ENCODE measurements around the gene TNFAIP2. TPM values are rescaled to one million over a fixed set of nuclear protein-coding genes. Genes with fewer than 3 reads are reported as not detected.

The TNFAIP2 gene
- total RNA-seq, 1 experiment from 2014 or later: 8.1 TPM

DNA sequence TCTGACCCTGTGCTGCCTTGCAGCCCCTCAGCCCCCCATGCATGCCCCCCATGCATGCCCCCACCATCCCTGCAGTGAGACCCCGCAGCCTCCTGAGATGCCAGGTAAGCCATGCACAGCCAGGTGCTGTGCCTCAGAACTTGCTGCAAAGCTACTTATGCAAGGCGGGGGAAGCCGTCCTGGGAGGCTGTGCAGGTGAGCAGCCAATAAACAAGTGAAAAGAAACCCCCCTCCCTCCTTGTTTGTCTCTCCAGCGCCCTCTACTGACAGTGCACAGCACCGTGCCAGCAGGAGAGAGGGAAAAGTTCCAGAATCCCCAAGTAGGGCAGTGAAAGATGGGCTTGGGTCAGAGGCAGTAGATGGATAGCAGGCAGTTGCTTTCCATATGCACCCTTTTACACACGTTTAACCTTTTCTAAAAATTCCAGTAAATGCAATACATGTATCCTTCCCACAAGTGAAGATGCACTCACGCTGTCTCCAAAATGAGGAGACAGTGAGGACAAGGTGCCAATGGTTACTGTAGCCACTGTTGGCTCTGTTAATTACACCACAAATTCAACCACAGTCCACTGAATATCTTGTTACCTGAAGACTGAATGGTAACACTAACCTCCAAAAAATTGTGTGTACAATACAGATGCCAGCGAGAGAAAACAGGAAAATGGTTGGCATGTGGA lies 18.0 kb downstream of the TNFAIP2 start:
- H3K4me1 Mint-ChIP-seq (ENCODE audit: low read depth, unreplicated experiment): peaks cover 17% of the 10 kb centered on the region
- ChIA-PET POLR2A (no interaction called here), CTCF (interaction anchor here (0.7 to 1.0 kb wide), 2 partner anchors 24 to 37 kb away, joined by 3 read pairs; no protein-coding TSS in a partner anchor)
- H3K4me1 ChIP-seq: peaks cover 5% of the 10 kb centered on the region; the same call in 1 of the 2 replicates
- TF ChIP-seq, protein P1, sequence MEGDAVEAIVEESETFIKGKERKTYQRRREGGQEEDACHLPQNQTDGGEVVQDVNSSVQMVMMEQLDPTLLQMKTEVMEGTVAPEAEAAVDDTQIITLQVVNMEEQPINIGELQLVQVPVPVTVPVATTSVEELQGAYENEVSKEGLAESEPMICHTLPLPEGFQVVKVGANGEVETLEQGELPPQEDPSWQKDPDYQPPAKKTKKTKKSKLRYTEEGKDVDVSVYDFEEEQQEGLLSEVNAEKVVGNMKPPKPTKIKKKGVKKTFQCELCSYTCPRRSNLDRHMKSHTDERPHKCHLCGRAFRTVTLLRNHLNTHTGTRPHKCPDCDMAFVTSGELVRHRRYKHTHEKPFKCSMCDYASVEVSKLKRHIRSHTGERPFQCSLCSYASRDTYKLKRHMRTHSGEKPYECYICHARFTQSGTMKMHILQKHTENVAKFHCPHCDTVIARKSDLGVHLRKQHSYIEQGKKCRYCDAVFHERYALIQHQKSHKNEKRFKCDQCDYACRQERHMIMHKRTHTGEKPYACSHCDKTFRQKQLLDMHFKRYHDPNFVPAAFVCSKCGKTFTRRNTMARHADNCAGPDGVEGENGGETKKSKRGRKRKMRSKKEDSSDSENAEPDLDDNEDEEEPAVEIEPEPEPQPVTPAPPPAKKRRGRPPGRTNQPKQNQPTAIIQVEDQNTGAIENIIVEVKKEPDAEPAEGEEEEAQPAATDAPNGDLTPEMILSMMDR (IDR thresholded peaks at IDR 0.05; ENCODE audit: insufficient read depth in 1 of 2, low read depth in 1 of 2, low read length in 1 of 2, severe bottlenecking in 1 of 2, unreplicated experiment in 1 of 2): peak; percentile 31 to 58
- no peaks in the 10 kb centered on the region for H3K27me3 Mint-ChIP-seq (ENCODE audit: insufficient read depth, unreplicated experiment)
- no peaks in the 10 kb centered on the region for H3K36me3 Mint-ChIP-seq (ENCODE audit: insufficient read depth, unreplicated experiment)
- no peaks in the 10 kb centered on the region for H3K27me3 ChIP-seq (replicated peaks; ENCODE audit: control insufficient read depth, insufficient read depth, low read length)
- H3K36me3 ChIP-seq (ENCODE audit: control insufficient read depth, insufficient read depth, low read length): no peaks in the 10 kb centered on the region
- no peaks in the 10 kb centered on the region for H3K9me3 ChIP-seq
- no peak overlapping the region for H3K4me3 Mint-ChIP-seq (ENCODE audit: unreplicated experiment)
- H3K27ac Mint-ChIP-seq (ENCODE audit: unreplicated experiment): no peak overlapping the region
- DNase-seq: peak; percentile 43 to 59
- H3K9me3 Mint-ChIP-seq (ENCODE audit: unreplicated experiment): no peaks in the 10 kb centered on the region
- no peak overlapping the region for H3K4me3 ChIP-seq (ENCODE audit: low read depth, low read length)
- intact Hi-C loops (cut with micrococcal nuclease; ENCODE audit: unreplicated experiment): loop anchor here (5.0 kb wide), 1 partner anchor 46 kb away; no protein-coding TSS in a partner anchor
- BruUV-seq (replicated peaks): no TSS peak

DNA sequence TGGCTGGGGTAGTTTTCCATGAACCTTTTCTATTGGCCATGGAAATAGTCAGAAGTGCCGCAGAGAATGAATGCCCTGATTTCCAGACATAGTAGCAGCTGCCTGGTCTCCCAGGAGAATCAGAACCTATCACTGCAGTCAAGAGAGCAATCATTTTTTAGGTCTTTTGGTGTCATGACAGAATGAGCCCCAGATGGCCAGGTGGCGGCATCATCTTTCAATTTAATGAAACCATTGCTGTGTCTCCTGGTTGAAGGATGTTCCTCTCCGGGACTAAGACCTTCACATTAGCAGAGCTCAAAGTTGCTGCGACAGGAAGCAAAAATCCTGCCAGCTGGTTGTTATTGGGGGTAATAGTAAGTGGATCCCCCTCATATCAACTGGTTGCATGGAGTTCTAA lies 18.8 kb downstream of the TNFAIP2 start:
- TF ChIP-seq, protein P1 (IDR thresholded peaks at IDR 0.05; ENCODE audit: insufficient read depth in 1 of 2, low read depth in 1 of 2, low read length in 1 of 2, severe bottlenecking in 1 of 2, unreplicated experiment in 1 of 2): no peak
- Histone ChIP-seq H3K4me3 (ENCODE audit: low read depth, low read length) (no peak overlapping the region), H3K36me3 (ENCODE audit: control insufficient read depth, insufficient read depth, low read length) (no peaks in the 10 kb centered on the region), H3K9me3 (no peaks in the 10 kb centered on the region), H3K4me1 (peaks cover 1% of the 10 kb centered on the region; the same call in 1 of the 2 replicates), H3K27me3 (replicated peaks; ENCODE audit: control insufficient read depth, insufficient read depth, low read length) (no peaks in the 10 kb centered on the region)
- no peak overlapping the region for H3K27ac Mint-ChIP-seq (ENCODE audit: unreplicated experiment)
- H3K36me3 Mint-ChIP-seq (ENCODE audit: insufficient read depth, unreplicated experiment): no peaks in the 10 kb centered on the region
- no peak for DNase-seq
- BruUV-seq (replicated peaks): no TSS peak
- ChIA-PET CTCF (interaction anchor here (0.8 to 1.3 kb wide), 3 partner anchors 15 to 45 kb away, joined by 3 to 5 read pairs (median 4); no protein-coding TSS in a partner anchor), POLR2A (no interaction called here)
- H3K27me3 Mint-ChIP-seq (ENCODE audit: insufficient read depth, unreplicated experiment): no peaks in the 10 kb centered on the region
- intact Hi-C loops (cut with micrococcal nuclease; ENCODE audit: unreplicated experiment): loop anchor here (5.0 kb wide), 1 partner anchor 45 kb away; no protein-coding TSS in a partner anchor
- H3K4me1 Mint-ChIP-seq (ENCODE audit: low read depth, unreplicated experiment): peaks cover 13% of the 10 kb centered on the region
- no peak overlapping the region for H3K4me3 Mint-ChIP-seq (ENCODE audit: unreplicated experiment)
- no peaks in the 10 kb centered on the region for H3K9me3 Mint-ChIP-seq (ENCODE audit: unreplicated experiment)

DNA sequence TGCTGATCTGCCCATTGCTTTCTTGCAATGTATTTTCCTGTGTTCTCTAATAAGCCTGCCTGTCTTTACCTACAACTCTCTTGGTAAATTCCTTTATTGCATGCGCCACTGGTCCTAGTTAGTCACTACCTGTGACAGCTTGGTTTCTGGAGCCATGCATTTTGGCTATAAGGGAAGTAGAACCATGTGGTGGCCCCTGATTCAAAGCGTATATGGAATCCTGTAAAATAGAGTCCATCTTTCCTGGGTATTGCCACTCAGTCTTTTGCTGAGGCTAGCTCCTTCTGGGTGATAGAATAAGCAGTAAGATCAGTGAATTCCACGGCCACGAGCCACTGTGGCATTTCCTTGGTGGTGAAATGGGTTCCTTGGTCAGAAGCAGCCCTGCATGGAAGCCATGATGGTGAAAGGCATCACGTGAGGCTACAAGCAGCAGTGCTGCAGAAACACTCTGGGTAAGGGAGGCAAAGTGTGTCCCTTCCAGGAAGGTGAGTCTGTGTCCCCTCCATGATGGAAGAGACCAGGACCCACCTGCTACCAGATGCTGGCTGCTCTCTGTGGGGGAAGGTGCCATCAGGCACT lies 19.6 kb downstream of the TNFAIP2 start:
- H3K9me3 Mint-ChIP-seq (ENCODE audit: unreplicated experiment): no peaks in the 10 kb centered on the region
- Histone ChIP-seq H3K36me3 (ENCODE audit: control insufficient read depth, insufficient read depth, low read length) (no peaks in the 10 kb centered on the region), H3K4me3 (ENCODE audit: low read depth, low read length) (no peak overlapping the region), H3K9me3 (no peaks in the 10 kb centered on the region), H3K4me1 (no peaks in the 10 kb centered on the region), H3K27me3 (replicated peaks; ENCODE audit: control insufficient read depth, insufficient read depth, low read length) (no peaks in the 10 kb centered on the region)
- TF ChIP-seq, protein P1 (IDR thresholded peaks at IDR 0.05; ENCODE audit: insufficient read depth in 1 of 2, low read depth in 1 of 2, low read length in 1 of 2, severe bottlenecking in 1 of 2, unreplicated experiment in 1 of 2): no peak
- no peaks in the 10 kb centered on the region for H3K27me3 Mint-ChIP-seq (ENCODE audit: insufficient read depth, unreplicated experiment)
- peaks cover 11% of the 10 kb centered on the region for H3K4me1 Mint-ChIP-seq (ENCODE audit: low read depth, unreplicated experiment)
- no peak overlapping the region for H3K27ac Mint-ChIP-seq (ENCODE audit: unreplicated experiment)
- BruUV-seq (replicated peaks): no TSS peak
- no peak for DNase-seq
- ChIA-PET POLR2A (no interaction called here), CTCF (interaction anchor here (0.8 to 1.3 kb wide), 3 partner anchors 16 to 44 kb away, joined by 3 to 5 read pairs (median 4); no protein-coding TSS in a partner anchor)
- intact Hi-C loops (cut with micrococcal nuclease; ENCODE audit: unreplicated experiment): loop anchor here (5.0 kb wide), 1 partner anchor 44 kb away; no protein-coding TSS in a partner anchor
- H3K36me3 Mint-ChIP-seq (ENCODE audit: insufficient read depth, unreplicated experiment): no peaks in the 10 kb centered on the region
- H3K4me3 Mint-ChIP-seq (ENCODE audit: unreplicated experiment): no peak overlapping the region

All from Caco-2 (cell line).